ENCODE data around the gene CRADD.

GRCh38 chr12:93882763-93883162 lies 205.6 kb downstream of the CRADD start:
- TF ChIP-seq CTCF (IDR thresholded peaks at IDR 0.05), result no peak
- TF ChIP-seq EZH2phosphoT487 (IDR thresholded peaks at IDR 0.05), result no peak
- no peak for TF ChIP-seq EZH2 (IDR thresholded peaks at IDR 0.05)
